A673 (cell line): Measurements from ENCODE around the gene WDR82. TPM values are rescaled to one million over a fixed set of nuclear protein-coding genes. Genes with fewer than 3 reads are reported as not detected.

Source experiments
- BruUV-seq: library from RNA; stranded (reverse); fragments of 400-500 nt; replicated peaks from 2 replicates; lab custom pipeline; 2021; lab: Mats Ljungman, UMichigan
- CTCF ChIA-PET: fragments of 300-600 bp; sonication (Branson Sonifier 250); formaldehyde crosslinking; loops from one replicate; lab custom pipeline; 2022; ENCODE audit warnings: antibody characterized with exemption; lab: Charles Lee
- POLR2A ChIA-PET: fragments of 300-600 bp; sonication (Branson Sonifier 250); formaldehyde crosslinking; loops from one replicate; lab custom pipeline; 2022; ENCODE audit warnings: antibody characterized with exemption; ENCODE audit not compliant: low non-redundant PET; lab: Charles Lee
- DNase-seq: peaks from one replicate; pipeline ENCODE4 v3.0.0-alpha.2; 2015; ENCODE audit warnings: low spot score
- H3K27ac ChIP-seq: fragments of 200-600 bp; sonication (generic); 2 replicates; pipeline ENCODE4 v1.5.1; 2016; ENCODE audit warnings: mixed run types, low read depth, mild to moderate bottlenecking, mixed read lengths, antibody characterized with exemption, low read length; ENCODE audit not compliant: poor library complexity, severe bottlenecking
- H3K27me3 ChIP-seq: fragments of 200-600 bp; sonication (generic); replicated peaks from 2 replicates; pipeline ENCODE4 v1.6.1; 2017; ENCODE audit warnings: mixed run types, low read depth, mild to moderate bottlenecking, mixed read lengths, antibody characterized with exemption, low read length; ENCODE audit not compliant: insufficient read depth, poor library complexity
- H3K36me3 ChIP-seq: fragments of 200-600 bp; sonication (generic); 2 replicates; pipeline ENCODE4 v1.6.1; 2016; ENCODE audit warnings: mixed run types, mild to moderate bottlenecking, mixed read lengths, antibody characterized with exemption, low read length; ENCODE audit not compliant: insufficient read depth, poor library complexity, severe bottlenecking
- H3K4me1 ChIP-seq: fragments of 200-600 bp; sonication (generic); 2 replicates; pipeline ENCODE4 v1.6.1; 2017; ENCODE audit warnings: mixed run types, mild to moderate bottlenecking, mixed read lengths, antibody characterized with exemption, low read length; ENCODE audit not compliant: insufficient read depth, poor library complexity, severe bottlenecking
- H3K4me3 ChIP-seq: fragments of 200-600 bp; sonication (generic); 2 replicates; pipeline ENCODE4 v1.5.1; 2016; ENCODE audit warnings: low read depth, mixed run types, mild to moderate bottlenecking, mixed read lengths, low read length; ENCODE audit not compliant: poor library complexity, severe bottlenecking
- H3K9me3 ChIP-seq: fragments of 200-600 bp; sonication (generic); 2 replicates; pipeline ENCODE4 v1.6.1; 2016; ENCODE audit warnings: mixed run types, low read depth, mild to moderate bottlenecking, mixed read lengths, antibody characterized with exemption, low read length; ENCODE audit not compliant: poor library complexity, severe bottlenecking
- CTCF ChIP-seq: fragments of 300-800, 200-600 bp; sonication (generic); conservative IDR thresholded peaks from 2 replicates; pipeline ENCODE4 v1.5.1; 2017; ENCODE audit warnings: low read depth, mild to moderate bottlenecking, antibody characterized with exemption, low read length, moderate library complexity, mixed read lengths
- EZH2 ChIP-seq: fragments of 200-600 bp; sonication (generic); IDR thresholded peaks from 2 replicates; pipeline ENCODE4 v1.6.1; 2017; ENCODE audit warnings: borderline replicate concordance, low read depth, mild to moderate bottlenecking, mixed read lengths, antibody characterized with exemption, low read length; ENCODE audit not compliant: poor library complexity, severe bottlenecking
- intact Hi-C: fragments of 100-400 bp; cut with micrococcal nuclease; formaldehyde crosslinking; loops from one replicate; pipeline ENCODE4 v1.10.0; 2022; ENCODE audit not compliant: unreplicated experiment
- total RNA-seq: library from RNA; stranded (reverse); gene quantifications from 2 replicates; pipeline ENCODE4 v1.2.3, GENCODE V29; 2021

Gene WDR82
- total RNA-seq, 1 experiment from 2014 or later = 54.3 TPM

- no peak for TF ChIP-seq EZH2
- TF ChIP-seq CTCF = peak; percentile 72
- no peak overlapping the region for H3K27ac ChIP-seq
- H3K36me3 ChIP-seq = no peaks in the 10 kb centered on the region
- CTCF ChIA-PET = interaction anchor here (0.7 to 1.7 kb wide), 6 partner anchors 9 to 119 kb away, joined by 3 to 13 read pairs (median 4); partner anchors contain the start of gene TWF2
- POLR2A ChIA-PET = no interaction called here
- no peak overlapping the region for H3K4me3 ChIP-seq
- H3K27me3 ChIP-seq = no peaks in the 10 kb centered on the region
- H3K4me1 ChIP-seq = no peaks in the 10 kb centered on the region
- H3K9me3 ChIP-seq = no peaks in the 10 kb centered on the region
- intact Hi-C loops = loop anchor here (1.0 to 5.0 kb wide), 2 partner anchors 119 to 227 kb away; partner anchors contain the start of gene SEMA3G
- BruUV-seq = no TSS peak
- peak; percentile 71 for DNase-seq
Observed at GRCh38 chr3:52220380-52221026, 57.9 kb downstream of the WDR82 start.

- BruUV-seq = no TSS peak
- Histone ChIP-seq H3K9me3 (no peaks in the 10 kb centered on the region), H3K4me1 (no peaks in the 10 kb centered on the region), H3K27me3 (no peaks in the 10 kb centered on the region), H3K4me3 (no peak overlapping the region), H3K36me3 (no peaks in the 10 kb centered on the region), H3K27ac (no peak overlapping the region)
- POLR2A ChIA-PET = no interaction called here
- DNase-seq = no peak
- no peak for TF ChIP-seq EZH2
- TF ChIP-seq CTCF = no peak
- intact Hi-C loops = no loop called here
- CTCF ChIA-PET = interaction anchor here (0.6 kb wide), 1 partner anchor 120 kb away, joined by 3 read pairs; no protein-coding TSS in a partner anchor
Observed at GRCh38 chr3:52218937-52219650, 59.4 kb downstream of the WDR82 start.

GRCh38 chr3:52218454-52218853 is 60.0 kb downstream of the WDR82 start:
- no TSS peak for BruUV-seq
- Histone ChIP-seq H3K4me3 (no peak overlapping the region), H3K27me3 (no peaks in the 10 kb centered on the region)

More at GRCh38 chr3:52218454-52218853, 60.0 kb downstream of the WDR82 start:
- no peaks in the 10 kb centered on the region for H3K9me3 ChIP-seq
- H3K27ac ChIP-seq = no peak overlapping the region
- CTCF ChIA-PET = no interaction called here
- H3K4me1 ChIP-seq = no peaks in the 10 kb centered on the region
- TF ChIP-seq CTCF (no peak), EZH2 (no peak)
- intact Hi-C loops = no loop called here
- POLR2A ChIA-PET = interaction anchor here (0.6 kb wide), 1 partner anchor 27 kb away, joined by 6 read pairs; the partner anchor contains the start of gene PPM1M
- H3K36me3 ChIP-seq = peaks cover 4% of the 10 kb centered on the region
- no peak for DNase-seq
